ENCODE measurements around the gene TANC1.

GRCh38 chr2:159267921-159268320 is 299.5 kb downstream of the TANC1 start:
- no peak for TF ChIP-seq CTCF (IDR thresholded peaks at IDR 0.05)
- no peak for TF ChIP-seq POLR2A (IDR thresholded peaks at IDR 0.05)
- TF ChIP-seq POLR2AphosphoS5 (IDR thresholded peaks at IDR 0.05; ENCODE audit: insufficient read depth in 1 of 2, low read depth in 1 of 2), result no peak

All from vagina (tissue), 2 donors.